ENCODE data around the gene AIG1. TPM values are rescaled to one million over a fixed set of nuclear protein-coding genes. Genes with fewer than 3 reads are reported as not detected.

AIG1 gene
- total RNA-seq, 2 experiments from 2014 or later: 26.1 to 28.0 TPM

DNA sequence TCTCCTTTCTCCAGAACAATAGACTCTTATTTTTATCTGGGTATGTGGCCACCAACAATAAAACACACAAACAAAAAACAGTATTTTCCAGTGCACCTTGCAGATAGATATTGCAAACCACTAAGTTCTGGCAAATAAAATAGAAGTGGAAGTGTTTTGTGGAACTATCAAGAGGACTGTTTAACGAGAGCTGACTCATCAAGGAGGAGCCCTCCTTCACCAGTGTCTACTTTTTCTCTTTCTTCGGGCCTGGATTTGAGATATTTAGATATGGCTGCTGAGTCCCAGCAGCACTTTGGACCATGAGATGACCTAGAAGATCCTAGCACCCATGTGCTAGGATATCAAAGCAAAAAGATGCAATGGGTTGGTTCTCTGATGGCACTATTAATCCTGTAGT lies 154.7 kb downstream of the AIG1 start:
- H3K4me1 Mint-ChIP-seq (ENCODE audit: low read depth): no peaks in the 10 kb centered on the region
- CTCF ChIA-PET: no interaction called here
- H3K27me3 Mint-ChIP-seq (ENCODE audit: low read depth): no peaks in the 10 kb centered on the region
- no peak for DNase-seq
- no peak overlapping the region for H3K4me3 Mint-ChIP-seq
- intact Hi-C loops (cut with micrococcal nuclease): no loop called here
- no peak overlapping the region for H3K27ac Mint-ChIP-seq
- no peaks in the 10 kb centered on the region for H3K36me3 Mint-ChIP-seq (ENCODE audit: low read depth)
- no peaks in the 10 kb centered on the region for H3K9me3 Mint-ChIP-seq

- no peaks in the 10 kb centered on the region for H3K4me1 Mint-ChIP-seq (ENCODE audit: low read depth)
- no peak overlapping the region for H3K27ac Mint-ChIP-seq
- no peaks in the 10 kb centered on the region for H3K36me3 Mint-ChIP-seq (ENCODE audit: low read depth)
- H3K9me3 Mint-ChIP-seq: no peaks in the 10 kb centered on the region
- CTCF ChIA-PET: no interaction called here
- no peak for DNase-seq
- H3K4me3 Mint-ChIP-seq: no peak overlapping the region
- intact Hi-C loops (cut with micrococcal nuclease): no loop called here
- no peaks in the 10 kb centered on the region for H3K27me3 Mint-ChIP-seq (ENCODE audit: low read depth)
Measured at GRCh38 chr6:143215771-143216170, 155.1 kb downstream of the AIG1 start.

DNA sequence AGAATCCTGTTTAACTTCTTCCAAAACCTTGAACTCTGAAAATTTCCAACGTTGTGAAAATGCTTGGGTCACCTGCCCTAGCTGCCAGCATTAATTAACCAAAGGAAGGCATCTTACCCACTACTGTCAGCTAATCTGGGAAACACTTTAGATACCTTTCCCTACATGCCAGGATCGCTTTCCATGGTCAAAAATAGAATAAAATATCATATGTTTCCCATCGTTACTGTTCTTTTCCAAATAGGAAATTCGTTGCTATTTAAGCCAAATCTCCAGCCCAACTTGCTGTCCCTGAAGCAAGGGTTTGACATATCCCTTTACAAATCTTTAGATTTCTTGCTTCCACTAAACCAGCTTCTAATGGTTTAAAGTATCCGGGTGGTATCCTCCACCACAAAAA lies 157.5 kb downstream of the AIG1 start:
- Mint-ChIP-seq H3K27me3 (ENCODE audit: low read depth) (no peaks in the 10 kb centered on the region), H3K27ac (no peak overlapping the region), H3K9me3 (no peaks in the 10 kb centered on the region), H3K4me3 (no peak overlapping the region), H3K36me3 (ENCODE audit: low read depth) (no peaks in the 10 kb centered on the region), H3K4me1 (ENCODE audit: low read depth) (no peaks in the 10 kb centered on the region)
- DNase-seq: no peak
- CTCF ChIA-PET: no interaction called here
- intact Hi-C loops (cut with micrococcal nuclease): no loop called here

GRCh38 chr6:143221698-143222097 lies 161.0 kb downstream of the AIG1 start:
- H3K27ac Mint-ChIP-seq: no peak overlapping the region
- no peak overlapping the region for H3K4me3 Mint-ChIP-seq
- H3K27me3 Mint-ChIP-seq (ENCODE audit: low read depth): no peaks in the 10 kb centered on the region
- H3K9me3 Mint-ChIP-seq: no peaks in the 10 kb centered on the region
- no peak for DNase-seq
- no peaks in the 10 kb centered on the region for H3K4me1 Mint-ChIP-seq (ENCODE audit: low read depth)
- H3K36me3 Mint-ChIP-seq (ENCODE audit: low read depth): no peaks in the 10 kb centered on the region
- intact Hi-C loops (cut with micrococcal nuclease): no loop called here
- CTCF ChIA-PET: interaction anchor here (1.1 kb wide), 1 partner anchor 24 kb away, joined by 3 read pairs; no protein-coding TSS in a partner anchor

DNA sequence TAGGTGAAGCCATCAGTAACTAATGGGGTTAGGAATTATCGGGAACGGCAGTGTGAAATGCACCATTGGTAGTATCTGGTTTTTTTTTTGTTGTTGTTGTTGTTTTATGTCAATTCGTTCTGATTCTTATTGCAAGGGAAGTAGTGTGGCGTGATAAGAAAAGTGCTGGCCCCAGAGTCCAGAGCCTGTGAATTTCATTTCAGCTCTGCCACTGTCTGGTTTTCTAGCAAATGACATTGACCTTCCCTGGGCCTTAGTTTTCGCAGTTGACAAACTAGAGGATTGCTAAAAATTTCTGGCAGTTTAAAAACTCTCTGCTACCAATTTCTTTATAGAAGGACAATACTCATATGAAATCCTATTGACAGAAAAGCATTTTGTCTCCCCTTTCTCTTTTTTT lies 161.6 kb downstream of the AIG1 start:
- no peak for DNase-seq
- H3K9me3 Mint-ChIP-seq: no peaks in the 10 kb centered on the region
- no peak overlapping the region for H3K4me3 Mint-ChIP-seq
- H3K4me1 Mint-ChIP-seq (ENCODE audit: low read depth): no peaks in the 10 kb centered on the region
- intact Hi-C loops (cut with micrococcal nuclease): no loop called here
- no peak overlapping the region for H3K27ac Mint-ChIP-seq
- CTCF ChIA-PET: no interaction called here
- H3K27me3 Mint-ChIP-seq (ENCODE audit: low read depth): no peaks in the 10 kb centered on the region
- no peaks in the 10 kb centered on the region for H3K36me3 Mint-ChIP-seq (ENCODE audit: low read depth)

DNA sequence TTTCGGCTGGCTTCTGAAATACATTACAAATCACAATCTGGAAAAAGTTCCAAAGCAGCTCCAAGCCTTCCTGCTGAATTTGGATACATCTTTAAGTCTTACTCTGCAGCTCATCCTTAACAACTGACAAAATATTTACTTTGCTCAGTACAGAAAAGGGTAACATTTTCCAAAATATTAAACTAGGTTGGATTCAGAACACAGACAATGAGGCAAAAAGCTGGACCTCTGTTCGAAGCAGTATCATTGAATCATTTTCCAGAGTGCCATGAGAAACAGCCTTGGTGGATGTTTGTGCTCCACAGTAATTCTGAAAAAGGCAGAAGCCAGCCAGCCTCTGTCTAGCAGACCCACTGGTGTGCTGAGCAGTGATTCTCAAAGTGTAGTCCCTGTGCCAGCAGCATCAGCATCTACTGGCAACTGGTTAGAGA lies 162.1 kb downstream of the AIG1 start:
- DNase-seq: no peak
- Mint-ChIP-seq H3K4me3 (no peak overlapping the region), H3K27me3 (ENCODE audit: low read depth) (no peaks in the 10 kb centered on the region), H3K27ac (no peak overlapping the region), H3K9me3 (no peaks in the 10 kb centered on the region), H3K36me3 (ENCODE audit: low read depth) (no peaks in the 10 kb centered on the region), H3K4me1 (ENCODE audit: low read depth) (no peaks in the 10 kb centered on the region)
- intact Hi-C loops (cut with micrococcal nuclease): no loop called here
- CTCF ChIA-PET: no interaction called here

DNA sequence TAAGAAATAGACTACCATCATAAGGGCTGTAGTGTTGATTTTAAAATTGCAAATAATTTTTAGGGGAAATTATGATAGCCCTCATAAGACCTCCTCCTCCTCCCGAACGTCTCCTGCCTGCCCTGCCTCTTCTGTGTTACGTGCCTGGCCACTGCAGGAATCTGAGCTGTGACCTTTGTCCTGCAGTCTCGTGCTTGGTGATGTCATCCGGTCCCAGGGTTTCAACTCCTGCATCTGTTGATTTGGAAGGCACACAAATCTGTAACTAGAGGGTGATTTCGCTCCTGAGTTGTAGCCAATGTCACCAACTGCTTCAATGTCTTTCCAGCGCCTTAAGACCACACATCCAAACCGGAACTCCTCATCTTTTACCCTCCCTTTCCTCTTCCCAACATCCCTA lies 163.2 kb downstream of the AIG1 start:
- intact Hi-C loops (cut with micrococcal nuclease): no loop called here
- Mint-ChIP-seq H3K9me3 (no peaks in the 10 kb centered on the region), H3K27me3 (ENCODE audit: low read depth) (no peaks in the 10 kb centered on the region), H3K4me1 (ENCODE audit: low read depth) (no peaks in the 10 kb centered on the region), H3K36me3 (ENCODE audit: low read depth) (no peaks in the 10 kb centered on the region), H3K27ac (no peak overlapping the region), H3K4me3 (no peak overlapping the region)
- CTCF ChIA-PET: no interaction called here
- no peak for DNase-seq

DNA sequence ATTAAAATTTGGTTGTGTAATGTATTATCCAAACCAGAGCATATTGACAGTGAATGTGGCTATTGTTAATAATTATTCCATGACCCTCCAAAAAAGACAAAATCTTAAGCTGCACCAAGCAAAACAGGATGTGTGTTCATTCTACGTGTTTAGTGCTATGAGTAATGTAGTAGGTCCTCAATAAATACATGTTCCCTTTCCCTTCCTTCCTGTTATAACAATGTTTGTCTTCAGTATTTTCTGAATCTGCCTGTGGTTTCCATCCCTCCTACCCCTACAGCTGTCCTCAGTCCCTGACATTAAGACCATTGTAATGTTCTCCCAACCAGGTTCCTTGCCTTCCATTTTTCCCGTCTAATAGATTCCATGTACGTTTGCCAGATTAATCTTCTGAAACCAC lies 163.8 kb downstream of the AIG1 start:
- Mint-ChIP-seq H3K9me3 (no peaks in the 10 kb centered on the region), H3K4me3 (no peak overlapping the region), H3K27ac (no peak overlapping the region), H3K36me3 (ENCODE audit: low read depth) (no peaks in the 10 kb centered on the region), H3K4me1 (ENCODE audit: low read depth) (no peaks in the 10 kb centered on the region), H3K27me3 (ENCODE audit: low read depth) (no peaks in the 10 kb centered on the region)
- CTCF ChIA-PET: no interaction called here
- DNase-seq: no peak
- intact Hi-C loops (cut with micrococcal nuclease): no loop called here

- no peaks in the 10 kb centered on the region for H3K9me3 Mint-ChIP-seq
- no peak overlapping the region for H3K27ac Mint-ChIP-seq
- no peaks in the 10 kb centered on the region for H3K36me3 Mint-ChIP-seq (ENCODE audit: low read depth)
- no peaks in the 10 kb centered on the region for H3K4me1 Mint-ChIP-seq (ENCODE audit: low read depth)
- no peaks in the 10 kb centered on the region for H3K27me3 Mint-ChIP-seq (ENCODE audit: low read depth)
- intact Hi-C loops (cut with micrococcal nuclease): no loop called here
- DNase-seq: no peak
- CTCF ChIA-PET: no interaction called here
- no peak overlapping the region for H3K4me3 Mint-ChIP-seq
Measured at GRCh38 chr6:143225929-143226328, 165.2 kb downstream of the AIG1 start.

- no peaks in the 10 kb centered on the region for H3K27me3 Mint-ChIP-seq (ENCODE audit: low read depth)
- CTCF ChIA-PET: interaction anchor here (0.6 to 0.9 kb wide), 2 partner anchors 31 to 370 kb away, joined by 3 read pairs; no protein-coding TSS in a partner anchor
- intact Hi-C loops (cut with micrococcal nuclease): no loop called here
Measured at GRCh38 chr6:143227675-143228074, 167.0 kb downstream of the AIG1 start.

DNA sequence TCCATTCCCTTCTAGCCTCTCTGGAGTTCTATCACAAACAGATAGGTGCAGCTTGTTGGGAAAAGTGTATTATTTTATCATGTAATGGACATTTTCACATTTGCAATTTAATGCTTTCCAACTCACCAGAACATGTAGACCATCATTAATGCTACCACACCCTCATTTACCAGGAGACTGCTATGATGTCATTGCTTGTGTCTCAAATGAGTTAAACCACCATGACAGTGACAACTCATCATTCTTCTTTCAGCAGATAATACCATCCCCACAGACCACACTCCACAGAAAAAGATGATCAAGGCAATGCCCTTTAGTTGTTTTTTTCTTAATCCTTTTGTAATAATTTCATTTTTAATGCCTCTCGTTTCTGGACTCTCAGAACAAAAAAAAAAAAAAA lies 168.7 kb downstream of the AIG1 start:
- intact Hi-C loops (cut with micrococcal nuclease): no loop called here
- no peaks in the 10 kb centered on the region for H3K9me3 Mint-ChIP-seq
- CTCF ChIA-PET: no interaction called here
- H3K27ac Mint-ChIP-seq: no peak overlapping the region
- no peaks in the 10 kb centered on the region for H3K27me3 Mint-ChIP-seq (ENCODE audit: low read depth)
- no peaks in the 10 kb centered on the region for H3K36me3 Mint-ChIP-seq (ENCODE audit: low read depth)
- H3K4me3 Mint-ChIP-seq: no peak overlapping the region
- DNase-seq: no peak
- H3K4me1 Mint-ChIP-seq (ENCODE audit: low read depth): no peaks in the 10 kb centered on the region

More at GRCh38 chr6:143227675-143228074, 167.0 kb downstream of the AIG1 start:
- DNase-seq: no peak
- Mint-ChIP-seq H3K27ac (no peak overlapping the region), H3K4me1 (ENCODE audit: low read depth) (no peaks in the 10 kb centered on the region), H3K9me3 (no peaks in the 10 kb centered on the region), H3K36me3 (ENCODE audit: low read depth) (no peaks in the 10 kb centered on the region), H3K4me3 (no peak overlapping the region)

DNA sequence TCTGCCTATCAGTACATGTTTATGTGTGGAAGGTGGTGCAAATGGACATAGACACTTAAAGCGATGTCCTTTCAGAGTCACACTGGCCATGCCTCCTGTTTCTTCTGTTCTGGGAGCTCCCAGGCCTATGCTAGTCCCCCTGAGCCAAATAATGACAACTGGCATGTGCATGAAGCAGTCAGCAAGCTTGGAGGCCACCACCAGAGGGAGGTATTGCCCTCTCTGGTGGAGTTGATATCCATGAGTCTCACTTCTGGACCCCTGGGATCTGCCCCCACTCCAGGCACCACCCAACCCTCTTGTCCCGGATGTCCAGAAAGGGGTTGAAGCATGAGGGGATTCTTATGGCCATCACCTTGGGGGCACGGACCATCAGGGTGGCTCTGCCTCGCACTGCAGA lies 172.2 kb downstream of the AIG1 start:
- no peak overlapping the region for H3K27ac Mint-ChIP-seq
- no peaks in the 10 kb centered on the region for H3K9me3 Mint-ChIP-seq
- no peaks in the 10 kb centered on the region for H3K4me1 Mint-ChIP-seq (ENCODE audit: low read depth)
- CTCF ChIA-PET: interaction anchor here (0.9 to 1.1 kb wide), 2 partner anchors 34 to 193 kb away, joined by 3 read pairs; no protein-coding TSS in a partner anchor
- no peak overlapping the region for H3K4me3 Mint-ChIP-seq
- H3K36me3 Mint-ChIP-seq (ENCODE audit: low read depth): no peaks in the 10 kb centered on the region
- DNase-seq: peak; percentile 59
- intact Hi-C loops (cut with micrococcal nuclease): loop anchor here (1.0 kb wide), 1 partner anchor 194 kb away; no protein-coding TSS in a partner anchor
- no peaks in the 10 kb centered on the region for H3K27me3 Mint-ChIP-seq (ENCODE audit: low read depth)

- no peak overlapping the region for H3K27ac Mint-ChIP-seq
- no peak overlapping the region for H3K4me3 Mint-ChIP-seq
- CTCF ChIA-PET: no interaction called here
- no peaks in the 10 kb centered on the region for H3K27me3 Mint-ChIP-seq (ENCODE audit: low read depth)
- DNase-seq: no peak
- H3K4me1 Mint-ChIP-seq (ENCODE audit: low read depth): no peaks in the 10 kb centered on the region
- H3K9me3 Mint-ChIP-seq: no peaks in the 10 kb centered on the region
- intact Hi-C loops (cut with micrococcal nuclease): loop anchor here (1.0 kb wide), 1 partner anchor 194 kb away; no protein-coding TSS in a partner anchor
- H3K36me3 Mint-ChIP-seq (ENCODE audit: low read depth): no peaks in the 10 kb centered on the region
Measured at GRCh38 chr6:143233554-143234285, 173.0 kb downstream of the AIG1 start.

All from activated naive CD4-positive, alpha-beta T cell treated with anti-CD3 and anti-CD28 coated beads for 36 hours (primary cell).